HCT116 (cell line): ENCODE results near the gene RPS6KA2. TPM values are rescaled to one million over a fixed set of nuclear protein-coding genes. Genes with fewer than 3 reads are reported as not detected.

Experiments
- ATAC-seq: fragments of 200-7000 bp; cut with Tn5 transposase; 2 replicates; pipeline ENCODE4 v1.9.1; 2020; ENCODE audit warnings: mild to moderate bottlenecking, moderate library complexity
- BruUV-seq: library from RNA; stranded (reverse); fragments of 400-500 nt; replicated peaks from 2 replicates; lab custom pipeline; 2021; lab: Mats Ljungman, UMichigan
- CTCF ChIA-PET: fragments of 300-600 bp; sonication (Branson Sonifier 250); formaldehyde crosslinking; loops from one replicate; lab custom pipeline; 2021; ENCODE audit warnings: antibody characterized with exemption; lab: Charles Lee
- POLR2A ChIA-PET: fragments of 300-600, 350-600 bp; sonication (Branson Sonifier 250); formaldehyde crosslinking; loops from one replicate; lab custom pipeline; 2021; ENCODE audit warnings: antibody characterized with exemption; lab: Charles Lee
- RAD21 ChIA-PET, 2 experiments: fragments of 300-600 bp; sonication (Branson Sonifier 250); formaldehyde crosslinking; loops; one replicate each; lab custom pipeline; 2023; ENCODE audit warnings: low total read pairs in 2 of 2; ENCODE audit not compliant: uncharacterized antibody in 2 of 2, unreplicated experiment in 2 of 2, low non-redundant PET in 1 of 2; lab: Charles Lee
- DNase-seq: peaks from one replicate; pipeline ENCODE4 v3.0.0-alpha.2; 2010; ENCODE audit warnings: low read depth, low spot score
- H2AFZ ChIP-seq: fragments of 200-600 bp; shearing (Covaris generic), sonication (generic); 2 replicates; pipeline ENCODE4 v1.6.1; 2017; ENCODE audit warnings: low read depth, mixed run types, mixed read lengths, antibody characterized with exemption, low read length; ENCODE audit not compliant: poor library complexity, severe bottlenecking
- H3K27ac ChIP-seq: 2 replicates; pipeline ENCODE4 v1.5.1; 2012; ENCODE audit warnings: low read depth, low read length
- H3K27me3 ChIP-seq: fragments of 200-600 bp; sonication (generic); 2 replicates; pipeline ENCODE4 v1.6.1; 2016; ENCODE audit warnings: mixed run types, low read length, mixed read lengths; ENCODE audit not compliant: insufficient read depth
- H3K36me3 ChIP-seq, 2 experiments: fragments of 200-500 bp in 1 of 2; fragments of 200-600 bp in 1 of 2; sonication (Bioruptor generic) in 1 of 2; sonication (generic) in 1 of 2; 2 replicates each; pipeline versions ENCODE4 v1.5.1 to v1.6.1; 2014 to 2016; ENCODE audit warnings: low read length in 2 of 2, inconsistent platforms in 1 of 2, mixed read lengths in 1 of 2, mixed run types in 1 of 2; ENCODE audit not compliant: insufficient read depth in 2 of 2, control insufficient read depth in 1 of 2
- H3K4me1 ChIP-seq, 2 experiments: fragments of 200-600 bp in 1 of 2; sonication (generic) in 1 of 2; 2 replicates each; pipeline versions ENCODE4 v1.5.1 to v1.6.1; 2012 to 2017; ENCODE audit warnings: low read length in 2 of 2, inconsistent platforms in 1 of 2, mild to moderate bottlenecking in 1 of 2, mixed read lengths in 1 of 2, mixed run types in 1 of 2, moderate library complexity in 1 of 2; ENCODE audit not compliant: insufficient read depth in 2 of 2, control insufficient read depth in 1 of 2
- H3K4me2 ChIP-seq: fragments of 200-600 bp; sonication (generic); 2 replicates; pipeline ENCODE4 v1.6.1; 2017; ENCODE audit warnings: mixed run types, low read length, mixed read lengths
- H3K4me3 ChIP-seq, 2 experiments: fragments of 200-600 bp in 1 of 2; sonication (generic) in 1 of 2; replicated peaks in 1 of 2; 2 replicates each; pipeline ENCODE4 v1.5.1; 2011 to 2016; ENCODE audit warnings: low read length in 2 of 2, control low read depth in 1 of 2, low read depth in 1 of 2, mild to moderate bottlenecking in 1 of 2, mixed read lengths in 1 of 2, mixed run types in 1 of 2
- H3K79me2 ChIP-seq: fragments of 200-600 bp; sonication (generic); 2 replicates; pipeline ENCODE4 v1.6.1; 2017; ENCODE audit warnings: mild to moderate bottlenecking, mixed run types, low read length, moderate library complexity, mixed read lengths; ENCODE audit not compliant: insufficient read depth
- H3K9ac ChIP-seq: fragments of 200-600 bp; sonication (generic); 2 replicates; pipeline ENCODE4 v1.6.1; 2016; ENCODE audit warnings: low read length, mixed read lengths
- H3K9me2 ChIP-seq: fragments of 200-600 bp; sonication (generic), shearing (Covaris generic); 2 replicates; pipeline ENCODE4 v1.6.1; 2017; ENCODE audit warnings: mixed run types, mild to moderate bottlenecking, moderate library complexity; ENCODE audit not compliant: insufficient read depth
- H3K9me3 ChIP-seq, 2 experiments: fragments of 200-500 bp in 1 of 2; fragments of 200-600 bp in 1 of 2; sonication (Bioruptor generic) in 1 of 2; sonication (generic) in 1 of 2; 2 replicates each; pipeline ENCODE4 v1.6.1; 2014 to 2017; ENCODE audit warnings: low read length in 2 of 2, mixed read lengths in 2 of 2, inconsistent platforms in 1 of 2, low read depth in 1 of 2, mild to moderate bottlenecking in 1 of 2, mixed run types in 1 of 2, moderate library complexity in 1 of 2; ENCODE audit not compliant: control insufficient read depth in 1 of 2, insufficient read depth in 1 of 2
- H4K20me1 ChIP-seq: fragments of 200-600 bp; sonication (generic), shearing (Covaris generic); 2 replicates; pipeline ENCODE4 v1.6.1; 2017; ENCODE audit warnings: mixed run types, mild to moderate bottlenecking, moderate library complexity; ENCODE audit not compliant: insufficient read depth
- CTCF ChIP-seq, 3 experiments: fragments of 200-600 bp in 1 of 3; sonication (generic) in 1 of 3; IDR thresholded peaks in 2 of 3; conservative IDR thresholded peaks in 1 of 3; 2 replicates each; pipeline ENCODE4 v1.5.1; 2012 to 2017; ENCODE audit warnings: low read depth in 2 of 3, low read length in 2 of 3, antibody characterized with exemption in 1 of 3, borderline replicate concordance in 1 of 3, control low read depth in 1 of 3, mild to moderate bottlenecking in 1 of 3, mixed read lengths in 1 of 3, mixed run types in 1 of 3, moderate library complexity in 1 of 3; ENCODE audit not compliant: insufficient read depth in 1 of 3
- FOSL1 ChIP-seq: IDR thresholded peaks from 2 replicates; pipeline ENCODE4 v1.6.1; 2012; ENCODE audit warnings: low read depth
- JUND ChIP-seq: IDR thresholded peaks from 2 replicates; pipeline ENCODE4 v1.6.1; 2012
- RAD21 ChIP-seq: IDR thresholded peaks from 2 replicates; pipeline ENCODE4 v1.6.1; 2012; ENCODE audit warnings: low read depth, mild to moderate bottlenecking
- REST ChIP-seq: IDR thresholded peaks from 2 replicates; pipeline ENCODE4 v1.6.1; 2012; ENCODE audit warnings: low read depth
- intact Hi-C: fragments of 100-400 bp; cut with micrococcal nuclease; formaldehyde crosslinking; loops from 2 replicates; pipeline ENCODE4 v1.10.0; 2022
- total RNA-seq: library from RNA; stranded (reverse); gene quantifications from one replicate; pipeline ENCODE4 v1.2.1, GENCODE V29; 2021; ENCODE audit not compliant: unreplicated experiment

Gene RPS6KA2
- total RNA-seq, 1 experiment from 2014 or later = 8.5 TPM

DNA sequence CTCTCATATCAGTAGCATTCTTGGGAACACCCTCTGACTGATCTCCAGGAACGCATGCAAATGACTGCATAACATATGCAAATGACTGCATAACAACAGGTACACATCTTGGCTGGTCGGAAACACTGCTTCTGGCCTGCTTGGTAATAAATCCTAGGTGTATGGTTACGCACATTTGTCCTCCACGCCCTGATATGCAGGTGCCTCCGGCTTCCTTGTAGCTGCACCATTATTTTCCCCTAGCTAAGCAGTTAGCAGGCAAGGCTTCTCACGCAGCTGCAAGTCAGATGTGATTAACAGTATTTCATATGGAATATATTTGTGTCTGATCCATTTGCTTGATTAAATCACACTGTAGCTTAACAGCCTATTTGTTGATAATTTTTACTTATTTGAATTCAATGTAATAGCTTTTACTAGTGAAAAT, 5.9 kb downstream of the RPS6KA2 start (continued):
- TF ChIP-seq REST = no peak
- TF ChIP-seq, all 23 proteins: peak for 0

DNA sequence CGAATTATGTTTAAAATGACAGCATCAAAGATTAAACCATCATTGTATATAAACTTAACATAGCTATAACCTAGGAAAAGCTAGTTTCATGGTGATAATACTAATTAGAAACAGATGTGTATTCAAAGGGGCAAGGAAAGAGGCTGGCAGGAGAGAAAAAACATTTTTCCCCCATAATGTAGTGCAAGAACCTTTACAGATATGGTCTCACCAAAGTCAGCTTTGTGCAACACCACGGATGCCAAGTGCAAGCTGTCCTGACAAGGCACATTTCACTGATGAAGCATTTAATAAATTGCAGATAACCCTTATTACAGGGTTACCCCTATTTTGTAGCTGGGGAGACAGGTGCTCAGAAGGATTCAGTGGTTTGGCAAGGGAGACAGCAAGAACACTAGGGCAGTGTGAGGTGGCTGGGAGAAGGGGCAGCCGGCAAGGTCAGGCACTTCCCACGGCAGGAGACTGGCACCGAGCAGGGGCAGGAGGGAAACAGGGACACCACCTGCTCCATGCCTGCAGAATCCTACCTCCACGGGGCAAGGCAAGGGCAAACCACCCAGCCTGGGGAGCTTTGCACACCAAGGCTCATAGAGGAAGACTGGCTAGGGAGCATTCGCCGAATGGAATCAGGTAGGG, 6.5 kb downstream of the RPS6KA2 start:
- H4K20me1 ChIP-seq = no peaks in the 10 kb centered on the region
- no peak overlapping the region for H3K4me2 ChIP-seq
- no peaks in the 10 kb centered on the region for H3K9me3 ChIP-seq
- peaks cover 3 to 14% of the 10 kb centered on the region in 2 experiments; a peak in 2 of 4 replicates for H3K4me1 ChIP-seq
- ChIA-PET RAD21 (no interaction called here), CTCF (no interaction called here), POLR2A (no interaction called here)
- DNase-seq = no peak
- H3K36me3 ChIP-seq = no peaks in the 10 kb centered on the region
- intact Hi-C loops = no loop called here
- ATAC-seq = no peak
- no peak overlapping the region for H3K4me3 ChIP-seq
- no TSS peak for BruUV-seq
- no peaks in the 10 kb centered on the region for H3K79me2 ChIP-seq
- no peaks in the 10 kb centered on the region for H3K27me3 ChIP-seq
- TF ChIP-seq JUND (no peak), RAD21 (no peak), CTCF (IDR thresholded peaks at IDR 0.05 in 2 of 3, conservative IDR thresholded peaks at IDR 0.05 in 1 of 3; ENCODE audit: borderline replicate concordance in 1 of 3, insufficient read depth in 1 of 3, low read depth in 2 of 3, low read length in 2 of 3) (no peak), FOSL1 (no peak)
- H3K9me2 ChIP-seq = no peaks in the 10 kb centered on the region
- no peak overlapping the region for H2AFZ ChIP-seq
- no peak overlapping the region for H3K9ac ChIP-seq
- no peak overlapping the region for H3K27ac ChIP-seq
